ENCODE measurements around the gene CTBP2.
"Not testable (repeated sequence)": the region's sequence is repeated elsewhere in the genome, so short reads cannot be mapped to it uniquely, and the experiment has no call there.

The CTBP2 gene

GRCh38 chr10:125155101-125155500, 5.3 kb downstream of the CTBP2 start:
- ChIA-PET POLR2A (no interaction called here), CTCF (interaction anchor here (1.5 kb wide), 1 partner anchor 11 kb away, joined by 5 read pairs; no protein-coding TSS in a partner anchor)
- TF ChIP-seq CTCF (IDR thresholded peaks at IDR 0.05; ENCODE audit: control extremely low read depth, extremely low read depth, low read depth, missing control alignments): no peak
- DNase-seq (ENCODE audit: extremely low spot score): no peak

- no peak for DNase-seq (ENCODE audit: extremely low spot score)
- POLR2A ChIA-PET: no interaction called here
- TF ChIP-seq CTCF (IDR thresholded peaks at IDR 0.05; ENCODE audit: control extremely low read depth, extremely low read depth, low read depth, missing control alignments): no peak
- CTCF ChIA-PET: interaction anchor here (1.1 to 1.5 kb wide), 2 partner anchors 10 to 15 kb away, joined by 3 to 5 read pairs; no protein-coding TSS in a partner anchor
These were observed 5.8 kb downstream of the CTBP2 start for GRCh38 chr10:125154529-125154928.

GRCh38 chr10:125153703-125154490, 6.5 kb downstream of the CTBP2 start:
- CTCF ChIA-PET: interaction anchor here (1.1 to 1.5 kb wide), 2 partner anchors 10 to 15 kb away, joined by 3 to 5 read pairs; no protein-coding TSS in a partner anchor
- POLR2A ChIA-PET: no interaction called here
- DNase-seq (ENCODE audit: extremely low spot score): no peak
- TF ChIP-seq CTCF (IDR thresholded peaks at IDR 0.05; ENCODE audit: control extremely low read depth, extremely low read depth, low read depth, missing control alignments): no peak

GRCh38 chr10:125152450-125153368, 7.7 kb downstream of the CTBP2 start:
- POLR2A ChIA-PET: no interaction called here
- CTCF ChIA-PET: no interaction called here
- DNase-seq (ENCODE audit: extremely low spot score): no peak
- no peak for TF ChIP-seq CTCF (IDR thresholded peaks at IDR 0.05; ENCODE audit: control extremely low read depth, extremely low read depth, low read depth, missing control alignments)

- TF ChIP-seq CTCF (IDR thresholded peaks at IDR 0.05; ENCODE audit: control extremely low read depth, extremely low read depth, low read depth, missing control alignments): no peak
- no peak for DNase-seq (ENCODE audit: extremely low spot score)
- CTCF ChIA-PET: no interaction called here
- POLR2A ChIA-PET: no interaction called here
These were observed 8.6 kb downstream of the CTBP2 start for GRCh38 chr10:125151553-125152449.

GRCh38 chr10:125151170-125151552, 9.2 kb downstream of the CTBP2 start:
- CTCF ChIA-PET: no interaction called here
- no peak for DNase-seq (ENCODE audit: extremely low spot score)
- no peak for TF ChIP-seq CTCF (IDR thresholded peaks at IDR 0.05; ENCODE audit: control extremely low read depth, extremely low read depth, low read depth, missing control alignments)
- POLR2A ChIA-PET: no interaction called here

- CTCF ChIA-PET; DNase-seq (ENCODE audit: extremely low spot score); POLR2A ChIA-PET: not testable (repeated sequence)
These were observed 9.8 kb downstream of the CTBP2 start for GRCh38 chr10:125150376-125151083.

All from GM10248 (cell line).